Smooth muscle cell (in vitro differentiated cells): ENCODE measurements around the gene TP73. TPM values are rescaled to one million over a fixed set of nuclear protein-coding genes. Genes with fewer than 3 reads are reported as not detected.
A peak's percentile ranks its signal among the peaks of the same experiment; 100 is the strongest.

Experiments used
- DNase-seq: peaks from one replicate; lab custom pipeline; 2025; ENCODE audit not compliant: unreplicated experiment; lab: John Stamatoyannopoulos, UW
- H2AFZ ChIP-seq: fragments of 200-600 bp; sonication (generic); 2 replicates; pipeline ENCODE4 v1.6.0; 2016; ENCODE audit warnings: antibody characterized with exemption, low read depth, mild to moderate bottlenecking
- H3F3A ChIP-seq: fragments of 200-600 bp; sonication (generic); 2 replicates; pipeline ENCODE4 v1.6.0; 2017; ENCODE audit warnings: antibody characterized with exemption, low read depth
- H3K27ac ChIP-seq: fragments of 200-600 bp; sonication (generic); 2 replicates; pipeline ENCODE4 v1.5.1; 2016; ENCODE audit warnings: low read depth, mild to moderate bottlenecking
- H3K27me3 ChIP-seq: fragments of 200-600 bp; sonication (generic); 2 replicates; pipeline ENCODE4 v1.6.1; 2016; ENCODE audit warnings: low read depth, mild to moderate bottlenecking
- H3K36me3 ChIP-seq: fragments of 200-600 bp; sonication (generic); 2 replicates; pipeline ENCODE4 v1.5.1; 2016; ENCODE audit warnings: low read depth
- H3K4me1 ChIP-seq: fragments of 200-600 bp; sonication (generic); 2 replicates; pipeline ENCODE4 v1.5.1; 2016; ENCODE audit warnings: low read depth
- H3K4me2 ChIP-seq: fragments of 200-600 bp; sonication (generic); 2 replicates; pipeline ENCODE4 v1.6.0; 2016; ENCODE audit warnings: mild to moderate bottlenecking
- H3K4me3 ChIP-seq: fragments of 200-600 bp; sonication (generic); 2 replicates; pipeline ENCODE4 v1.5.1; 2016; ENCODE audit warnings: mild to moderate bottlenecking
- H3K79me2 ChIP-seq: fragments of 200-600 bp; sonication (generic); 2 replicates; pipeline ENCODE4 v1.6.0; 2016; ENCODE audit warnings: low read depth, mild to moderate bottlenecking
- H3K9ac ChIP-seq: fragments of 200-600 bp; sonication (generic); 2 replicates; pipeline ENCODE4 v1.6.0; 2016; ENCODE audit warnings: low read depth
- H3K9me3 ChIP-seq: fragments of 200-600 bp; sonication (generic); replicated peaks from 2 replicates; pipeline ENCODE4 v1.5.1; 2016; ENCODE audit warnings: low read depth
- H4K20me1 ChIP-seq: fragments of 200-600 bp; sonication (generic); 2 replicates; pipeline ENCODE4 v1.6.0; 2016; ENCODE audit warnings: low read depth
- CTCF ChIP-seq: fragments of 200-600 bp; sonication (generic); IDR thresholded peaks from 2 replicates; pipeline ENCODE4 v1.5.1; 2017; ENCODE audit warnings: borderline replicate concordance, mild to moderate bottlenecking, antibody characterized with exemption; ENCODE audit not compliant: insufficient read depth, poor library complexity, severe bottlenecking
- WGBS: methylation state at CpG from one replicate; pipeline ENCODE4 v1.1.7; 2016; ENCODE audit warnings: low lambda C conversion rate; 5-methylcytosine and 5-hydroxymethylcytosine counted together
- polyA plus RNA-seq: library from polyadenylated mRNA; unstranded; fragments of >200 nt; fragmentation: Nextera tagmentation; extraction: Ambion mirVana; gene quantifications from 2 replicates; pipeline ENCODE4 v1.2.1, GENCODE V29; 2016
- total RNA-seq: library from RNA; depleted of rRNA; stranded (reverse); fragments of >200 nt; gene quantifications from 2 replicates; pipeline ENCODE4 v1.2.3, GENCODE V29; 2014

The TP73 gene
- total RNA-seq (0.04 and 0.22 TPM in 2 replicates), polyA plus RNA-seq (0.50 TPM in 1 of 2 replicates, not detected in the other)

DNA sequence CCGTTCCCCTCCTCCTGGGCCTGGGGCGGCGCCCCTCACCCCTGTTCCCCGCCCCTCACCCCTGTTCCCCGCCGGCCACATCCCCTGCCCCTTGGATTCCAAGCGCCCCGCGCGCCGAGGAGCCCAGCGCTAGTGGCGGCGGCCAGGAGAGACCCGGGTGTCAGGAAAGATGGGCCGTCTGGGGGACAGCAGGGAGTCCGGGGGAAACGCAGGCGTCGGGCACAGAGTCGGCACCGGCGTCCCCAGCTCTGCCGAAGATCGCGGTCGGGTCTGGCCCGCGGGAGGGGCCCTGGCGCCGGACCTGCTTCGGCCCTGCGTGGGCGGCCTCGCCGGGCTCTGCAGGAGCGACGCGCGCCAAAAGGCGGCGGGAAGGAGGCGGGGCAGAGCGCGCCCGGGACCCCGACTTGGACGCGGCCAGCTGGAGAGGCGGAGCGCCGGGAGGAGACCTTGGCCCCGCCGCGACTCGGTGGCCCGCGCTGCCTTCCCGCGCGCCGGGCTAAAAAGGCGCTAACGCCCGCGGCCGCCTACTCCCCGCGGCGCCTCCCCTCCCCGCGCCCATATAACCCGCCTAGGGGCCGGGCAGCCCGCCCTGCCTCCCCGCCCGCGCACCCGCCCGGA is at the start of gene TP73:
TP73 (plus strand) TSS at position 587 of the 618 bp plus-strand sequence. CDS start 29,850 bp downstream, outside the sequence.
- peaks cover 68% of the 10 kb centered on the region for H3K27me3 ChIP-seq
- H2AFZ ChIP-seq: no peak within 1 kb of the TSS
- no peak for DNase-seq

GRCh38 chr1:3603156-3603555 is 49.2 kb upstream of the TP73 start:
- WGBS: 95% methylated on average over 11 of the region's 11 CpGs
- H3K27me3 ChIP-seq: no peaks in the 10 kb centered on the region

More for the DNA sequence above, at the start of gene TP73:
- Histone ChIP-seq H3K36me3 (no peaks in the 10 kb centered on the region), H3F3A (no peaks in the 10 kb centered on the region), H3K9me3 (no peaks in the 10 kb centered on the region), H3K79me2 (no peaks in the 10 kb centered on the region), H3K4me1 (peaks cover 6% of the 10 kb centered on the region), H3K4me3 (peak within 1 kb of the TSS; percentile 16), H3K27ac (no peak within 1 kb of the TSS), H4K20me1 (no peaks in the 10 kb centered on the region), H3K4me2 (peak within 1 kb of the TSS; percentile 94), H3K9ac (no peak within 1 kb of the TSS)
- WGBS: 1% methylated on average over 25 of the region's 80 CpGs
- no peak for TF ChIP-seq CTCF

GRCh38 chr1:3603571-3604467 is 48.5 kb upstream of the TP73 start:
- no peak for TF ChIP-seq CTCF
- Histone ChIP-seq H3K79me2 (no peaks in the 10 kb centered on the region), H3K36me3 (no peaks in the 10 kb centered on the region), H3K9me3 (no peaks in the 10 kb centered on the region), H3K27ac (no peak overlapping the region), H3K4me1 (peaks cover 4% of the 10 kb centered on the region), H3F3A (no peaks in the 10 kb centered on the region), H3K4me2 (no peak overlapping the region), H3K9ac (no peak overlapping the region), H3K4me3 (no peak overlapping the region), H2AFZ (no peak overlapping the region), H3K27me3 (no peaks in the 10 kb centered on the region), H4K20me1 (no peaks in the 10 kb centered on the region)
- DNase-seq: no peak
- WGBS: 95% methylated on average over 27 of the region's 29 CpGs

More at GRCh38 chr1:3603156-3603555, 49.2 kb upstream of the TP73 start:
- Histone ChIP-seq H3F3A (no peaks in the 10 kb centered on the region), H2AFZ (no peak overlapping the region), H4K20me1 (no peaks in the 10 kb centered on the region), H3K27ac (no peak overlapping the region), H3K4me1 (peaks cover 10% of the 10 kb centered on the region), H3K4me2 (no peak overlapping the region), H3K9me3 (no peaks in the 10 kb centered on the region), H3K79me2 (no peaks in the 10 kb centered on the region), H3K36me3 (no peaks in the 10 kb centered on the region), H3K4me3 (no peak overlapping the region), H3K9ac (no peak overlapping the region)
- no peak for DNase-seq
- no peak for TF ChIP-seq CTCF
